Kidney glomerular epithelial cell (primary cell): Measurements from ENCODE around the gene CD300A.
"Not testable (repeated sequence)": the region's sequence is repeated elsewhere in the genome, so short reads cannot be mapped to it uniquely, and the experiment has no call there.

Source experiments
- DNase-seq: peaks from one replicate; lab custom pipeline; 2025; lab: John Stamatoyannopoulos, UW

Gene CD300A

GRCh38 chr17:74478420-74479100 lies 12.1 kb downstream of the CD300A start:
- DNase-seq = no peak

DNA sequence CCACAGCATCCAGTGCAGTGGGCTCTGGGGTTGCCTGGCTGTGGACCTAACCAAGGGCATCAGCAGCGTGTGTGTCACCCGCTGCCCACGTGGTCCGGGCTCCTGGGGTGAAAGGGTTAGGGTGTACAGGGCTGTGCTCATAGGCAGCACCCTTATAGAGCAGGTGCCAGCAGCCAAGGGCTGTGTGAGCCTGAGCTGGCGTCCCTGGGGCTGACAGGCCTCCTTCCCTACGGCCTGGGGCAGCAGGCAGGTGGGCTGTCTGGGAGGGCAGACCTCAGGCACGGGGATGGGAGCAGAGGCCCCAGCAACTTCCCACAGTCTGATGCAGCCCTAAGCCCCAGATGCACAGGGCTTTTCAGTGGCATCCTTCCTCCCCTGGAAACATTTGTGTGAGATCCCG lies 13.9 kb downstream of the CD300A start:
- DNase-seq = no peak

DNA sequence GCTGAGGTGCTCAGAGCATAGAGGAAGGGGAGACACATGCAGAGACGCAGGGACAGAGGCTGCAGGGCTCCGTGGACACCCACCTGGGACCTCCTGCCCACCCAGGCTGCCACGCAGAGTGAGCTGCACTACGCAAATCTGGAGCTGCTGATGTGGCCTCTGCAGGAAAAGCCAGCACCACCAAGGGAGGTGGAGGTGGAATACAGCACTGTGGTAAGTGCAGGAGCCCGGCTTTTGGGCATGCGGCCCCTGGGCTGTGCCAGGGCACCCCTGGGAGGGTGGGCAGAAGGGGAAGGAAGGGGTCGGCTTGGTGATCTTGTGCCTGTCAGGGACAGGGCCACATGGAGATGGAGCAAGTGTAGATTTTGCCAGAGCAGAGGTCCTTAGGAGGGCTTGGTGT lies 15.2 kb downstream of the CD300A start:
- DNase-seq = no peak

GRCh38 chr17:74484066-74484465 lies 17.6 kb downstream of the CD300A start:
- DNase-seq = no peak

- DNase-seq = no peak
Observed at GRCh38 chr17:74485022-74485743, 18.7 kb downstream of the CD300A start.

DNA sequence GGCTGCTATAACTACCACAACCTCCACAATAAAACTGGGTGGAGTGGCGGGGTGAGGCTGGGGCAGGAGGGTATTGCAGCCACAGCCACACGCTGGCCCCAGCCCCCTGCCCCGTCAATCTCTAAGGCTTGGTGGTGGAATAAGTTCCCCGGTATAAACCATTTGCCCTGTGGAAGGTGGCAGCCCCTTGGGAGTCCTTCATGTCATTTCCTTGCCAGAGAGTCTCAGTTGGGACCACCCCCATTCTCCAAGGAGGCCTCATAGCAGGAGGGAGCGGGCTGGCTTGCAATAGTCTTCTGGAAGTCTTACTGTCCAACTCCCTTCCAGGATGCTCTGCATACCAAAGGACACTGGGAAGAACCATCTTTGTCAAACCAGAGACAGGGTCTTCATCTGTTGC lies 19.4 kb downstream of the CD300A start:
- no peak for DNase-seq

DNA sequence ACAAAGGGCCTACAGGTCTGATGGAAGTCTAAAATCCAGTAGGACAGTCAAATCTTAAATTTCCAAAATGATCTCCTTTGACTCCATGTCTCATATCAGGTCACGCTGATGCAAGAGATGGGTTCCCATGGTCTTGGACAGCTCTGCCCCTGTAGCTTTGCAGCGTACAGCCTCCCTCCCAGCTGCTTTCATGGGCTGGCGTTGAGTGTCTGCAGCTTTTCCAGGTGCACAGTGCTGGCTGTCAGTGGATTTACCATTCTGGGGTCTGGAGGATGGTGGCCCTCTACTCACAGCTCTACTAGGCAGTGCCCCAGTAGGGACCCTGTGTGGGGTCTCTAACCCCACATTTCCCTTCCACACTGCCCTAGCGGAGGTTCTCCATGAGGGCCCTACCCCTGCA lies 21.8 kb downstream of the CD300A start:
- DNase-seq = not testable (repeated sequence)

DNA sequence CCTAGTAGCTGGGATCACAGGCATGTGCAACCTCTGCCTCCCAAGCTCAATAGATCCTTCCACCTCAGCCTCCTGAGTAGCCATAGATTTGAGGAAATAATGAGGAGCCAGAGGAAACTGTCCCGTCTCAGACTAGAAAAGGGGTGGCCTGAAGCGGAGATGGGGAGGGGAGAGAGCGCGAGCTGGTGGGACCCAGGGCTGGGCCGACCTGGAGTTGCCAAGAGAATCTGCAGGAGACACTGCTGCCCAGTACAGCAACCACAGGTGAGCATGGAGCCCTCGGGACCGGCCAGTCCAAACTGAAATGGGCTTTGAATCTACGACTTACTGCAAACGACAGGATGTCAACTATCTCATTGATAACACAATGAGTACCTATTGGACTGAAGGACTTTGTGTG lies 24.3 kb downstream of the CD300A start:
- no peak for DNase-seq

DNA sequence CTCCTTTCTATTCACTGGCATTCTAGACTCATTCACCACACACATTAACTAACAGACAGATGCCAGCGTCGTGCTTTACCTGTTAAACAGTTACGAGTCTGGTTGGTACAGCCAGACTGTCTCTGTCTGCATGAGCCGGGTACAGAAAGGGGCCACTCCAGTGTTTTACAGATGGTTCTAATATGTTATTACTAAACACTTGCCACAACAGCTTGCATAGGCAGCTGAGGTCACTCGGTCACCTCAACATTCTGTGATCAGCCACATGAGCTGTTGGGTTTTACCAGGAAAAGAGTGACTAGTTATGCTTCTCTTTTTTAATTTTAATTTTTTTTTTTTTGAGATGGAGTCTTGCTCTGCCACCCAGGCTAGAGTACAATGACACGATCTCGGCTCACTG lies 25.2 kb downstream of the CD300A start:
- no peak for DNase-seq

- peak; percentile 60 for DNase-seq
Observed at GRCh38 chr17:74493331-74493833, 26.9 kb downstream of the CD300A start.

DNA sequence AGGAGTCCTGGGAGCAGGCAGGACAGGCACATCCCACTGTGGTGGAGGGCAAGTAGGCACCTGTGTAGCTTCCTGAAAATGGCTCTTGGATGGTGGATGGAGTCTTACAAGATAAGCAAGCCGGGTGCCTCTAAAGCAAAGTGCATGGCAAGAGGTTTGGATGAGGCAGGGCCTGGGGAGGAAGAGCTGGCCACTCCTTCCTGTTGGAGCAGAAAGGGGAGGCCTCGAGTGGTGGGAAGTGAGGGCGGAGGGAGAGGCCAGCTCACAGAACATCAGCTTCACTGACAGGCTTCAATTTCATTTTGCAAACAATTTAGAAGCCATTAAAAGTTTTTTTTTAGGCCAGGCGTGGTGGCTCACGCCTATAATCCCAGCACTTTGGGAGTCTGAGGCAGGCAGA lies 31.0 kb downstream of the CD300A start:
- no peak for DNase-seq

DNA sequence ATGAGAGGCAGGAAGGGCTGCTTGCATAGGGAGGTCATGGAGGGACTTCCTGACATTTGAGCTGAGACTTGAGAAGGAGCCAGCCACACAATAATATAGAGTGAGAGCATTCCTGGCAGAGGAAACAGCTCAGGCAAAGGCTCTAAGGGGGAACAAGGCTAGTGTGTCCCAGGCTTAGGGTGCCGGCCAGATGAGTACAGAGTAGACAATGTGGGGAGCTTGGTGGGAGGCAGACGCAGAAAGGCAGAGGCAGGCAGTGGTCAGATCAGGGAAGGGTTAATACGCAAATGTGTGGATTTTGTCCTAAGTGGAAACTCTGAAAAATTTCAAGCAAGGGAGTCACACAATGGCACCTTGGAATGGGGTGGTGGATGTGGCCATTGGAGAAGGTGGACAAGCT lies 33.6 kb downstream of the CD300A start:
- no peak for DNase-seq

DNA sequence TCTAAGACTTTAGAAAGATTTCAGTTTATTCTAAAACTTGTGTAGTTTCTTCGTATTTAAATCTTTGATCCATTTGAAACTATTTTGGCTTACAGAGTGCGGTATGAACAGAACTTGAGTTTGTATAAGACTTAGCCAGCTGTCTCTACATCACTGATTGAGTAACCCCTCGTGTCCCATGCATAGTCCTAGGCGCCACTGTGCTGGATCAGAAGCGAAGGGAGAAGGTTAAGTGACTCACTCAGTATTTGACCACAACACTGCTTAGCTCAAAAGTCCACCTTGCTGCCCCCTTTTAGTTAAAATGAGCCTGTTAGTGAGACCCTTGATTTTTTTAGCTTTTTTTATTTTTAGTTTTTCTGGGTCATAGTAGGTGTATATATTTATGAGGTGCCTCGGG lies 36.4 kb downstream of the CD300A start:
- DNase-seq = no peak

GRCh38 chr17:74503949-74504348 lies 37.5 kb downstream of the CD300A start:
- not testable (repeated sequence) for DNase-seq

DNA sequence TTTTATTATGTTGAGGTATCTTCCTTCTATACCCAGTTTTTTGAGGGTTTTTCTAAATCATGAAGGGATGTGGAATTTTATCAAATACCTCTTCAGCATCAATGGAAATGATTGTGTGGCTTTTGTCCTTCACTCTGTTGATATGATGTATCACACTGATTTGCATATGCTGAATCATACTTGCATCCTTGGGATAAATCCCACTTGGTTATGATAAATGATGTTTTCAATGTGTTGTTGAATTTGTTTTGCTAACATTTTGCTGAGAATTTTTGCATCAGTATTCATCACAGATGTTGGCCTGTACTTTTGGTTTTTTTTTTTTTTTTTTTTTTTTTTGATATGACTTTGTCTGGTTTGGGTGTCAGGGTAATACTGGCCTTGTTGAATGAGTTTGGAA lies 41.7 kb downstream of the CD300A start:
- no peak for DNase-seq

GRCh38 chr17:74512036-74512435 lies 45.6 kb downstream of the CD300A start:
- DNase-seq = no peak

GRCh38 chr17:74512624-74513091 lies 46.2 kb downstream of the CD300A start:
- DNase-seq = peak; percentile 71

DNA sequence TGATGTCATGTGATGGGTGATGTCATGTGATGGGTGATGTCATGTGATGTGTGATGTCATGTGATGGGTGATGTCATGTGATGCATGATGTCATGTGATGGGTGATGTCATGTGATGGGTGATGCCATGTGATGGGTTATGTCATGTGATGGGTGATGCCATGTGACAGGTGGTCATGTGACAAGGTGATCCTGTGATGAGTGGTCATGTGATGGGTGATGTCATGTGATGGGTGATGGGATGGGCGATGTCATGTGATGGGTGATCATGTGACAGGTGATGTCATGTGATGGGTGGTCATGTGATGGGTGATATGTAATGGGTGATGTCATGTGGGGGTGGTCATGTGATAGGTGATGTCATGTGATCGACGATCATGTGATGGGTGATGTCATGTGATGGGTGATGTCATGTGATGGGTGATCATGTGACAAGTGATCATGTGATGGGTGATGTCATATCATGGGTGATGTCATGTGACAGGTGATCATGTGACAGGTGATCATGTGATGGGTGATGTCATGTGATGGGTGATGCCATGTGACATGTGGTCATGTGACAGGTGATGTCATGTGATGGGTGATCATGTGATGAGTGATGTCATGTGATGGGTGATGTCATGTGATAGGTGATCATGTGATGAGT lies 47.7 kb downstream of the CD300A start:
- no peak for DNase-seq

DNA sequence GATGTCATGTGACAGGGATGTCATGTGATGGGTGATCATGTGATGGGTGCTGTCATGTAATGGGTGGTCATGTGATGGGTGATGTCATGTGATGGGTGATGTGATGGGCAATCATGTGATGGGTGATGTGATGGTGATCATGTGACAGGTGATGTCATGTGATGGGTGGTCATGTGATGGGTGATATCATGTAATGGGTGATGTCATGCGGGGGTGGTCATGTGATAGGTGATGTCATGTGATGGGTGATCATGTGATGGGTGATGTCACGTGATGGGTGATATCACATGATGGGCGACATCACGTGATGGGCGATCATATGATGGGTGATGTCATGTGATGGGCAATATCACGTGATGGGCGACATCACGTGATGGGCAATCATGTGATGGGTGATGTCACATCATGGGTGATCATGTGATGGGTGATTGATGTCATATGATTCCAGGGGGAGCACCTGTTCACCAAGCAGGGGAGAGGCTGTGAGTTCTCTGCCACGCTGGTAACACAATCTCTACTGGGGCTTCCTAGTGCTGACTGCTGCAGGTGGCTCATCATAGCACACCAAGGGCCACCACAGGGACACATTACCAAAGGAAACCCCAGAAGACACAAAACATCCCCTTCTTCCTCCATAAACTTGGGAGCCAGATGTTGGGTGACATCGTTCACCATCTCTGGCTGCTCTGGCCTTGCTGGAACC lies 48.3 kb downstream of the CD300A start:
- DNase-seq = no peak

DNA sequence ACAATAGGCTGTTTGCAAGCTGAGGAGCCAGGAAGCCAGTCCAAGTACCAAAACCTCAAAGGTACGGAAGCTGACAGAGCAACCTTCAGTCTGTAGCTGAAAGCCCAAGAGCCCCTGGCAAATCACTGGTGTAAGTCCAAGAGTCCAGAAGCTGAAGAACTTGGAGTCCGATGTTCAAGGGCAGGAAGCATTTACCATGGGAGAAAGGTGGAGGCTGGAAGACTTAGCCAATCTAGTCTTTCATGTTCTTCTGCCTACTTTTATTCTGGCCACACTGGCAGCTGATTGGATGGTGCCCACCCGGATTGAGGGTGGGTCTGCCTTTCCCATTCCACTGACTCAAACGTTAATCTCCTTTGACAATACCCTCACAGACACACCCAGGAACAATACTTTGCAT lies 49.5 kb downstream of the CD300A start:
- DNase-seq = no peak

- no peak for DNase-seq
Observed at GRCh38 chr17:74516561-74517328, 50.3 kb downstream of the CD300A start.
